Mesenchymal stem cell (in vitro differentiated cells and primary cell): ENCODE results near the gene VN1R5.

ENCODE experiments used
- DNase-seq: peaks from one replicate; pipeline ENCODE4 v3.0.0-alpha.2; 2013
- H2AFZ ChIP-seq: one replicate; pipeline ENCODE4 v1.6.1; 2013; ENCODE audit warnings: low read depth, mild to moderate bottlenecking, control low read depth, inconsistent platforms, low read length, moderate library complexity
- H2AK5ac ChIP-seq: 2 replicates; pipeline ENCODE4 v1.6.1; 2013; ENCODE audit warnings: low read length, moderate library complexity, mild to moderate bottlenecking, inconsistent platforms; ENCODE audit not compliant: severe bottlenecking
- H2BK120ac ChIP-seq: one replicate; pipeline ENCODE4 v1.6.1; 2013; ENCODE audit warnings: low read depth, mild to moderate bottlenecking, inconsistent platforms, low read length, moderate library complexity
- H2BK12ac ChIP-seq, 2 experiments: one replicate each; pipeline ENCODE4 v1.6.1; 2013; ENCODE audit warnings: inconsistent platforms in 2 of 2, low read length in 2 of 2, mild to moderate bottlenecking in 2 of 2, moderate library complexity in 2 of 2, control low read depth in 1 of 2
- H2BK15ac ChIP-seq: one replicate; pipeline ENCODE4 v1.6.1; 2013; ENCODE audit warnings: mild to moderate bottlenecking, low read depth, inconsistent platforms; ENCODE audit not compliant: poor library complexity, severe bottlenecking
- H2BK5ac ChIP-seq: 2 replicates; pipeline ENCODE4 v1.6.1; 2013; ENCODE audit warnings: low read depth, mild to moderate bottlenecking, low read length, control low read depth, inconsistent platforms; ENCODE audit not compliant: poor library complexity, severe bottlenecking
- H3K14ac ChIP-seq, 2 experiments: one replicate each; pipeline ENCODE4 v1.6.1; 2013; ENCODE audit warnings: inconsistent platforms in 2 of 2, low read length in 2 of 2, control low read depth in 1 of 2, mild to moderate bottlenecking in 1 of 2, moderate library complexity in 1 of 2
- H3K18ac ChIP-seq, 2 experiments: one replicate each; pipeline ENCODE4 v1.6.1; 2013; ENCODE audit warnings: inconsistent platforms in 2 of 2, low read length in 2 of 2, control low read depth in 1 of 2, low read depth in 1 of 2, mild to moderate bottlenecking in 1 of 2
- H3K23ac ChIP-seq, 2 experiments: one replicate each; pipeline ENCODE4 v1.6.1; 2013; ENCODE audit warnings: inconsistent platforms in 2 of 2, low read length in 2 of 2, mild to moderate bottlenecking in 2 of 2, moderate library complexity in 2 of 2, control low read depth in 1 of 2
- H3K27ac ChIP-seq: 2 replicates; pipeline ENCODE4 v1.5.1; 2013; ENCODE audit warnings: mild to moderate bottlenecking, moderate library complexity, low read length, control low read depth, inconsistent platforms; ENCODE audit not compliant: poor library complexity, severe bottlenecking
- H3K27me3 ChIP-seq, 2 experiments: 2 replicates each; pipeline versions ENCODE4 v1.6.1 to v1.7.0; 2013; ENCODE audit warnings: low read length in 2 of 2, mild to moderate bottlenecking in 2 of 2, moderate library complexity in 2 of 2, control low read depth in 1 of 2, inconsistent platforms in 1 of 2; ENCODE audit not compliant: control insufficient read depth in 1 of 2, insufficient read depth in 1 of 2
- H3K36me3 ChIP-seq, 2 experiments: 2 replicates each; pipeline versions ENCODE4 v1.6.1 to v1.7.0; 2013; ENCODE audit warnings: low read length in 2 of 2, control low read depth in 1 of 2, inconsistent platforms in 1 of 2, low read depth in 1 of 2, mild to moderate bottlenecking in 1 of 2; ENCODE audit not compliant: insufficient read depth in 2 of 2, control insufficient read depth in 1 of 2
- H3K4ac ChIP-seq, 2 experiments: one replicate each; pipeline ENCODE4 v1.6.1; 2013; ENCODE audit warnings: inconsistent platforms in 2 of 2, low read length in 2 of 2, mild to moderate bottlenecking in 2 of 2, moderate library complexity in 2 of 2, control low read depth in 1 of 2, low read depth in 1 of 2
- H3K4me1 ChIP-seq: 2 replicates; pipeline ENCODE4 v1.6.1; 2013; ENCODE audit warnings: low read depth, low read length, control low read depth; ENCODE audit not compliant: control insufficient read depth, insufficient read depth
- H3K4me2 ChIP-seq: 2 replicates; pipeline ENCODE4 v1.6.1; 2013; ENCODE audit warnings: low read length, mild to moderate bottlenecking, inconsistent platforms; ENCODE audit not compliant: poor library complexity, severe bottlenecking
- H3K4me3 ChIP-seq, 2 experiments: 2 replicates each; pipeline versions ENCODE4 v1.5.1 to v1.7.0; 2013; ENCODE audit warnings: low read length in 2 of 2, mild to moderate bottlenecking in 2 of 2, control low read depth in 1 of 2, low read depth in 1 of 2; ENCODE audit not compliant: insufficient read depth in 1 of 2
- H3K79me1 ChIP-seq: replicated peaks from 2 replicates; pipeline ENCODE4 v1.6.1; 2013; ENCODE audit warnings: mild to moderate bottlenecking, control low read depth, low read length, inconsistent platforms; ENCODE audit not compliant: poor library complexity, severe bottlenecking
- H3K9ac ChIP-seq: 2 replicates; pipeline ENCODE4 v1.7.0; 2013; ENCODE audit warnings: mild to moderate bottlenecking, low read length, moderate library complexity
- H3K9me3 ChIP-seq: 2 replicates; pipeline ENCODE4 v1.7.0; 2013; ENCODE audit warnings: mild to moderate bottlenecking, low read length; ENCODE audit not compliant: control insufficient read depth
- H4K8ac ChIP-seq: one replicate; pipeline ENCODE4 v1.6.1; 2013; ENCODE audit warnings: inconsistent platforms, mild to moderate bottlenecking, low read length, moderate library complexity
- H4K91ac ChIP-seq: one replicate; pipeline ENCODE4 v1.6.1; 2013; ENCODE audit warnings: mild to moderate bottlenecking, low read length, inconsistent platforms
- WGBS: methylation state at CpG from one replicate; pipeline ENCODE4 v1.1.7; 2013; ENCODE audit warnings: mixed read lengths; 5-methylcytosine and 5-hydroxymethylcytosine counted together

Gene VN1R5

GRCh38 chr1:247247568-247247967 lies 8.3 kb upstream of the VN1R5 start:
- no peak overlapping the region for H2AFZ ChIP-seq
- no peak overlapping the region for H3K18ac ChIP-seq
- WGBS, result 100% methylated on average over 1 of the region's 1 CpG
- no peaks in the 10 kb centered on the region for H3K79me1 ChIP-seq
- H3K27me3 ChIP-seq, result no peaks in the 10 kb centered on the region
- no peak overlapping the region for H2BK5ac ChIP-seq
- no peak overlapping the region for H4K91ac ChIP-seq
- no peak overlapping the region for H3K9ac ChIP-seq
- H3K4me1 ChIP-seq, result no peaks in the 10 kb centered on the region
- H3K4ac ChIP-seq, result no peak overlapping the region
- no peak overlapping the region for H3K23ac ChIP-seq
- H3K4me2 ChIP-seq, result no peak overlapping the region
- no peak overlapping the region for H4K8ac ChIP-seq
- no peak overlapping the region for H3K14ac ChIP-seq
- H2BK120ac ChIP-seq, result no peak overlapping the region
- H3K9me3 ChIP-seq, result peaks cover 56% of the 10 kb centered on the region
- H2AK5ac ChIP-seq, result no peak overlapping the region
- no peak overlapping the region for H3K27ac ChIP-seq
- no peak for DNase-seq
- no peaks in the 10 kb centered on the region for H3K36me3 ChIP-seq
- H3K4me3 ChIP-seq, result no peak overlapping the region
- H2BK15ac ChIP-seq, result no peak overlapping the region
- no peak overlapping the region for H2BK12ac ChIP-seq

DNA sequence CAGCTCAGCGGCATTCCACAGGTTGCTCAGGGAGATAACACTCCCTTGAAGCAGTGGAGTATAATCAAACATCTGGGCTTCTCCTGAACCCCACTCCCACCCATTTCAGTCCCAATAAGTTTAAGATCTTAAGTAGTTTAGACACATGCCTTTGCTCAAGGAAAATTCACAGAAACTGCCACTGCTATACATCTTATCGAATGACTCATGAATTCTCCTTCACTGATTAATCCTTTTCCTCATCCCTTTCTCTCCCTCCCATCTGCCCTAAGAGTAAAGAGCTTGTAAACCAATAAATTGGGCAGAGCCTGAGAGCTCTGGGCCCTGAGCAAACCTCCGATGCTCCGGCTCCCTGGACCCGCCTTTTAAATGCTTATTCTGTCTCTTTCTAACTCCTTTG lies 10.2 kb downstream of the VN1R5 start:
- Histone ChIP-seq H2AK5ac (no peak overlapping the region), H2AFZ (no peak overlapping the region), H3K4me3 (no peak overlapping the region), H3K9ac (no peak overlapping the region), H3K4me2 (no peak overlapping the region), H2BK120ac (no peak overlapping the region), H3K4me1 (no peaks in the 10 kb centered on the region), H2BK12ac (no peak overlapping the region), H3K14ac (no peak overlapping the region), H3K18ac (no peak overlapping the region), H3K9me3 (peaks cover 37% of the 10 kb centered on the region), H3K27me3 (no peaks in the 10 kb centered on the region), H3K79me1 (no peaks in the 10 kb centered on the region), H3K4ac (no peak overlapping the region), H3K36me3 (no peaks in the 10 kb centered on the region), H4K91ac (no peak overlapping the region), H2BK5ac (no peak overlapping the region), H3K27ac (no peak overlapping the region), H2BK15ac (no peak overlapping the region), H3K23ac (no peak overlapping the region), H4K8ac (no peak overlapping the region)
- WGBS, result 94% methylated on average over 3 of the region's 5 CpGs
- no peak for DNase-seq

- Histone ChIP-seq H3K9me3 (peaks cover 41% of the 10 kb centered on the region), H3K27me3 (no peaks in the 10 kb centered on the region), H3K14ac (no peak overlapping the region), H3K23ac (no peak overlapping the region), H3K4me2 (no peak overlapping the region), H2BK120ac (no peak overlapping the region), H2BK12ac (no peak overlapping the region), H3K18ac (no peak overlapping the region), H3K27ac (no peak overlapping the region), H2AFZ (no peak overlapping the region), H4K91ac (no peak overlapping the region), H3K4me3 (no peak overlapping the region), H3K4me1 (peaks cover 4% of the 10 kb centered on the region), H4K8ac (no peak overlapping the region), H2AK5ac (no peak overlapping the region), H3K36me3 (no peaks in the 10 kb centered on the region), H3K4ac (no peak overlapping the region), H3K9ac (no peak overlapping the region), H2BK5ac (no peak overlapping the region), H2BK15ac (no peak overlapping the region), H3K79me1 (no peaks in the 10 kb centered on the region)
- DNase-seq, result no peak
- 73% methylated on average over 2 of the region's 2 CpGs for WGBS
Measured at GRCh38 chr1:247268390-247269045, 12.6 kb downstream of the VN1R5 start.

- no peak for DNase-seq
- Histone ChIP-seq H2BK12ac (no peak overlapping the region), H3K4me1 (peaks cover 4% of the 10 kb centered on the region), H3K79me1 (no peaks in the 10 kb centered on the region), H3K36me3 (no peaks in the 10 kb centered on the region), H4K91ac (no peak overlapping the region), H3K23ac (no peak overlapping the region), H3K9me3 (peaks cover 35% of the 10 kb centered on the region), H3K27me3 (no peaks in the 10 kb centered on the region), H3K9ac (no peak overlapping the region), H2BK15ac (no peak overlapping the region), H2AFZ (no peak overlapping the region), H3K4ac (no peak overlapping the region), H4K8ac (no peak overlapping the region), H3K14ac (no peak overlapping the region), H2BK5ac (no peak overlapping the region), H2AK5ac (no peak overlapping the region), H3K18ac (no peak overlapping the region), H3K27ac (no peak overlapping the region), H2BK120ac (no peak overlapping the region), H3K4me2 (no peak overlapping the region), H3K4me3 (no peak overlapping the region)
Measured at GRCh38 chr1:247269133-247269532, 13.3 kb downstream of the VN1R5 start.
